Stimulated activated CD8-positive, alpha-beta memory T cell treated with anti-CD3 and anti-CD28 coated beads, Interleukin-2, amount 100 ng/mL, for 1 hour (primary cell): Measurements from ENCODE around the gene LARGE1.

ENCODE experiments used
- DNase-seq, 2 donors: peaks; one replicate each; pipeline ENCODE4 v3.0.0-alpha.2; 2020; ENCODE audit warnings: low read depth in 2 of 2

The LARGE1 gene

DNA sequence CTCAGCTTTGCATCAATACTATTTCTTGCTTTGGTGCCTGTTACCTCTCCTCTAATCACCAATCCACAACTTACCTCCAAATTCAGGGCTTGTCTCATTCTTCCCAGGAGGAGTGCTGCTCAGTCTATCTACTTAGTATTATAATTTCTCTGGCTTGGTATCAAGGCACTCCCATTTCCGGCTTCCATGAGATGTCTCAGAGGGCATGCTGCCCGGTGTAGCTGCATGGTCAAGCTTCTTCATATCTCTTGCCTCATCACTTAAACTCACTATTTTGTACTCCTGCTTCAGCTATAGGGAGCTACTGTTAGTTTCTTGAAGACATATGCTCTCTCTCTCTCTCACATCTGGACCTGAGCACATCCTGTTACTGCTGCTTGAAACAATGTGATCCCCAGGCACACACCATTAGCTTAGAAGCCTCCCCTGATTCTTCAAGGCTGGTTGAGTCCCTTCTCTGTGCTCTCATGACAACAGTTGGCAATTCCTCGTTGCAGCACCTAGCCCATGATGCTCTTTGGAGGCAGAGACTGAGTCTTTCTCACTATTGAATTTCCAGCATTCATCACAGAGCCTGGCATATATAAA lies 679.3 kb downstream of the LARGE1 start:
- no peak for DNase-seq

- no peak for DNase-seq
Observed at GRCh38 chr22:33232071-33232470, 688.2 kb downstream of the LARGE1 start.

GRCh38 chr22:33227791-33228190 lies 692.5 kb downstream of the LARGE1 start:
- DNase-seq, result no peak

DNA sequence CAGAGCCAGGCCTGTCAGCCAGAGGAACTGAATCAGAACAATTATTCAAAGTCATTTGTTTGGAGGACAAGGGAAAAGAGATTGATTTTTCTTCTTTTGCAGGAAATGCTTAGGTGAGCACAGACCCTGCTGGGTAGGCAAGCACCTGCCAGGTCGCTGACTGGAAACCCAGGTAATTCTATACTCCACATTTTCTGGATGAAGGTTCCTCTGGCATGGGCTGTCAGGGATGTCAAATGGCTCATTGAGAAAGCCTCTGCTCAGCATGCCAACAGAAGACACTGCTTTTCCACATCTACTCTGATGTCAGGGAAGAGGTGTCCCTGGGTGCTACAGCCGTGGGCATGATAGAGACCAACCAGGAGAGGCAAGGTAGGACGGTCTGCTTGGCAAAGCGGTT lies 695.4 kb downstream of the LARGE1 start:
- DNase-seq, result no peak
